ENCODE results near the gene DOLK. TPM values are rescaled to one million over a fixed set of nuclear protein-coding genes. Genes with fewer than 3 reads are reported as not detected.

DOLK gene
- total RNA-seq: 24.0 and 36.2 TPM in 2 replicates

DNA sequence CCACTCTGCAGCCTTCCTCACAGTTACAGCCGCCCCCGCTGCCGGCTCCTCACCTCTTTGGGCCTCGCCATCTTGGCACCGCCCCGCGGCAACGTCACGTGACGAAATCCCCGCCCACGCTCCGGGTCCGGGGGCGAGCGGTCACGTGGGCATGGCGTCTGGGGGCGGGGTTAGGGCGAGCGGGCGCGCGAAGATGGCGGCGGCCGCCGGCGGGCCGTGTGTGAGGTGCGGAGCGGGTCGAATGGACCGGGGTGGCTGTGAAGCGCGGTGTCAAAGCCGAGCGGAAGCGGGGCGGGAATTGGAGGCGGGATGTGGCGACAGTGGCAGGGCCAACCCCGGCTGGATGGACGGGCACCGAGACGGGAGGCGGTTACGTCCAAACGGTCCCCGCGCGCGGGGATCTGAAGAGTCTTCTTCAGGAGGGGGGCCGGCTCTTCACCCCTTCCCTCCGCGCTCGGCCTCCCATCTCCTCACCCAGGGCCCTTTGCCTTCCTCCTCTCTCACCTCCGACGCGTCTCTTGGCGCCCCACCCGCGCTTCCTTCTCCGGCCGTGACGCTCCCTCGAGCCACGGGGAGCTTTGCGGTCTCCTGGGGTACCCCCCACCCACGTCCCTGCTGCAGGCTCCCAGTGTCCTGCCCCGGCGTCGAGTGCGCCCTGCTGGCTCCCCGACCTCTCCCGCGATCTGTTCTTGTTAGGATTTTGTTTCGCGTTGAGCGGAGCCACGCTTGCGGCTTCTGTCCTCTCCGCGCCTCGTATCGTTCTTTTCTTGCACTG is at the start of gene DOLK, which contains the start of gene NUP188:
Gene DOLK (minus strand): TSS at position 77 of the 775 bp plus-strand sequence. CDS start 300 bp downstream, outside the sequence.
Gene NUP188 (plus strand): TSS at position 173 of the 775 bp plus-strand sequence. CDS start 21 bp downstream, at position 194.

DNA sequence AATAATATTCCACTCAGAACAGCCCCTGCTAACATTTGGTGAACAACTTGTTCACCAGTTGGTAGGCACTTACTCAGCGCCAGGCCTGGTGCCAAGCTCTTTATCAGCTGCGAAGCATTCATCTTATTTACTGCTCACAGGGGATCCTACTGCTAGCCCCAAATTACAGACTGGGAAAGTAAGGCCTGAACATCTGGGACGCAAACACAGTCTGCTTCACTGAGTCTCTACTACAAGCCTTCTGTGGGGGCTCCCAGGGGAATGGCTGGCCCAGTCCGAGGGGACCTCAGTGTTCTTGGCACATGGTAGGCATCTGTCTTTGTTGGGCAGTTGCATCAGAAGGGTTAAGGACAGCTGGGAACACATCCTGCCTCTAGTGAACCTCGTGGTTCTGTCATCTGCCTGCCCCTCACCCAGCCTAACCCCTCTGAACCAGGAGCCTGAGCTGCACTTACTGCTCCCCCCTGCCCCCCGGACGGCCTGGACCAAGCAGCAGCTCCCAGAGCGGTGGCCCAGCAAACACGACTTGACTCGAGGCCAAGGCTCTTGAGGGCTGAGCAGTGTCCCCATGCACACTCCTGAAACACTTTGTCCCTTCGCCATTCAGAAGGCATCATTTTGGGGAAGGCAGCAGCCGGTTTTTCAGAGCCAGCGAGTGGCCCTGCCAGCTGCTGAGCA is 26.9 kb downstream of the DOLK start, which contains the start of gene PHYHD1:
Gene PHYHD1 (plus strand): TSS at position 602 of the 678 bp plus-strand sequence. CDS start 1,342 bp downstream, outside the sequence.

Other genes starting within 250 kb of the DOLK start
- 0.89 and 1.7 TPM in 2 replicates for gene PKN3, start 245.1 kb downstream of the DOLK start, total RNA-seq
- 23.5 and 41.2 TPM in 2 replicates for gene ZDHHC12, start 223.5 kb downstream of the DOLK start, total RNA-seq
- gene ZER1, start 175.7 kb downstream of the DOLK start, total RNA-seq: 20.5 and 37.4 TPM in 2 replicates
- gene TBC1D13, start 160.3 kb downstream of the DOLK start, total RNA-seq: 10.1 and 12.5 TPM in 2 replicates
- gene ENDOG, start 129.1 kb downstream of the DOLK start, total RNA-seq: 11.6 and 14.0 TPM in 2 replicates
- 16.0 and 28.7 TPM in 2 replicates for gene SPOUT1, start 117.8 kb downstream of the DOLK start, total RNA-seq
- 6.5 and 13.7 TPM in 2 replicates for gene KYAT1, start 65.7 kb downstream of the DOLK start, total RNA-seq
- 29.4 and 62.0 TPM in 2 replicates for gene LRRC8A, start 65.5 kb downstream of the DOLK start, total RNA-seq
- gene PHYHD1, start 26.6 kb downstream of the DOLK start, total RNA-seq: 2.1 and 3.4 TPM in 2 replicates
- gene NUP188, start 96 bp upstream of the DOLK start, total RNA-seq: 43.7 and 88.7 TPM in 2 replicates
- gene SH3GLB2, start 80.7 kb upstream of the DOLK start, total RNA-seq: 33.3 and 40.9 TPM in 2 replicates
- gene MIGA2, start 89.0 kb upstream of the DOLK start, total RNA-seq: 21.1 and 38.8 TPM in 2 replicates
- 10.1 and 11.0 TPM in 2 replicates for gene DOLPP1, start 133.5 kb upstream of the DOLK start, total RNA-seq
- 26.7 and 50.4 TPM in 2 replicates for gene CRAT, start 163.2 kb upstream of the DOLK start, total RNA-seq
- 75.7 and 106 TPM in 2 replicates for gene PTPA, start 163.8 kb upstream of the DOLK start, total RNA-seq
- 22.7 and 32.4 TPM in 2 replicates for gene IER5L, start 230.7 kb upstream of the DOLK start, total RNA-seq